Embryonic facial prominence (tissue), 1 donor: ENCODE results near the gene COL27A1.
"Not testable (repeated sequence)": the region's sequence is repeated elsewhere in the genome, so short reads cannot be mapped to it uniquely, and the experiment has no call there.

Experiments used
- DNase-seq: peaks from one replicate; pipeline ENCODE4 v3.0.0-alpha.2; 2016; ENCODE audit errors: extremely low spot score

The COL27A1 gene

DNA sequence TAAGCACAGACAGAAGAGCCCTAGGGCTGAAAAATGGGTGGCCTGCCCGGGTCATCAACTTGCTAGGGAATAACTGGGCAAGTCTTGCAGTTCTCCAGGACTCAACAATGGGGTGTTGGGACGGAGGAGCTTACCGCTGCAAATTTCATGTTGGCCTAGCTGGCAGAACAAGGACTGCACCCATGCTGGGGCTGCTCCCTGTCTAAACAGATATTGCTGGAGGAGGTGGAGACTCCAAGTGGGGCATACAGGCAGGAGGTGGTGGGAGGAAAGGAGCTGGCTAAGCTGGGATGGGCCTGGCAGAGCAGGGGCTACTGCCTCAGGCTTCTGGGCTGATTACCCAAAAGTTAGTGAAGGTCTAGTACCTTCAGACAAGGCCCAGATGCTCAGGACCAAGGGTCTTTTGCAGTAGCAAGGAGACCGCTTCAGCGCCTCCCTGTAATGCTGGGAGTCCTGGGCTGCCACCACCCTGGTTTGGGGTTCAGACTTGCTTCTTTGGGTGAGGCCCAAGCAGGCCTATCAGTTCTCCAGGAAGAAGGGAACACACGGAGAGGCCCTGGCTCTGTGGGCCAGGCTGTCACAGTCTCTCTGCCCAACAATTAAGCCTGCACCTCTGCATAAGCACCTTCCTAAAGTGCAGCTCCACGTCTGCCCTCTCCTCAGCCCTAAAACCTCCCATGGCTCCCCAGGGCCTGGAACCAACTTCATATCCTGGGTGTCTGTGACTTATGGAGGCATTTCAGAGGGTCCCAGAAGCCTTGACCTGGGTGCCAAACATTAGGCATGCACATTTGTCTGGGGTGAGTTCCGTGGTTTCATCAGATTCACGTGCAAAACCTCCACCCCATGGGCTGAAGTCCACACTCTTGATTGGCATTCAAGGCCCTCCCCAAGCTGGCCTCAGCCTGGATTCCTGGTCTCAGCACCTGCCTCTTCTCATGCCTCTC lies 32.0 kb upstream of the COL27A1 start:
- no peak for DNase-seq

DNA sequence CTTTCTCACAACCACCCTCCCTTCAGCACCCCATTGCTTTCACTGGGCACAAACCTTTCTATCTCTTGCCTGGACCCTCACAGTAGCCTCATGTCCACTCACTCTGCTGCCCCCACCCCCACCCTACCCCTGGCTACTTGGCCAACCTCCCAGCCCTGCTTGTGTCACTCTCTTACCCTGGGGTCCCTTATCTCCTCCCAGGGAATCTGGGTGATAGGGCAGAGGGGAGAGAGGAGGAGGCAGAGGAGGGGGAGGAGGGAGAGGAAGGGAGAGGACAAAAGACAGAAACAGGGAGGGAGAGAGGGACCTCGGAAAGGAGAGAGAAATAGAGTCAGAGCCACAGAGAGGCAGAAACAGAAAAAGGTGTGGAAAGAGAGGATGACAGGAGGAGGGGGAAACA lies 31.2 kb upstream of the COL27A1 start:
- DNase-seq, result no peak

DNA sequence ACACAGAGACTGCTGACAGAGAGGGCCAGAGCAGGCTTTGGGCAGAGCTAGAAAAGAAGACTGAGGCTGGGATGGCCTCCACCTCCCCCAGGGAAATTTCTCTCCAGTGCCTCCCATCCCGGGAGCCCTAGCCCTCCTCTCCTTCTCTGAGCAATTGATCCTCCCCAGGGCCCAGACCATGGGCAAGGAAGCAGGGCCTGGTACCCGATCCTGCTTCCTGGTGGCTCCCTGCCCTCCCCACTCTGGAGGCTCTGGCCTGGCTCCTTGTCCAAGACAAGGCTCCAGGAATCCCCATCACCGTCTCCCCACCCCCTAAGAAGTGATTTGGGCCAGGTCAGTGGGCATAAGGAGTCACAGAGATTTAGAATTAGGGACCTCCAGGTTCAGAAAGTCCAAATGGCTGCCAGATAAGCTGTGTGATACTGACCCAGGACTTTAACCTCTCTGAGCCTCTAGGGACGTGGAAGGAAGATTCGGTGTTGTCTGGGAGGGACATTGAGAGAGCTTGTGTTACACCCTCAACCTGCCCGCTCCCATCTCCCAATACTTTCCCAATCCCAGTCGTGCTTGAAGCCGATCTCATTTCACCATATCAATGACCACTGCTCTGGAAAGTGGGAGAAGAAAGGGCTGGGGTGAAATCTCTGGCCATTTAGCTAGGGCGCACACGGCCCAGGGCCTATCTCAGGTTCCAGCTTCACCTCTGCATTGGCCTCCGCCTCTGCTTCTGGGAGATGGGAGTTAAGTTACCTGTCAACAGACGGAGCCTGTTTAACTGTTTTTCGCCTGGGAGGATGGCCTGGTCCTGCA lies 30.5 kb upstream of the COL27A1 start:
- DNase-seq, result no peak

DNA sequence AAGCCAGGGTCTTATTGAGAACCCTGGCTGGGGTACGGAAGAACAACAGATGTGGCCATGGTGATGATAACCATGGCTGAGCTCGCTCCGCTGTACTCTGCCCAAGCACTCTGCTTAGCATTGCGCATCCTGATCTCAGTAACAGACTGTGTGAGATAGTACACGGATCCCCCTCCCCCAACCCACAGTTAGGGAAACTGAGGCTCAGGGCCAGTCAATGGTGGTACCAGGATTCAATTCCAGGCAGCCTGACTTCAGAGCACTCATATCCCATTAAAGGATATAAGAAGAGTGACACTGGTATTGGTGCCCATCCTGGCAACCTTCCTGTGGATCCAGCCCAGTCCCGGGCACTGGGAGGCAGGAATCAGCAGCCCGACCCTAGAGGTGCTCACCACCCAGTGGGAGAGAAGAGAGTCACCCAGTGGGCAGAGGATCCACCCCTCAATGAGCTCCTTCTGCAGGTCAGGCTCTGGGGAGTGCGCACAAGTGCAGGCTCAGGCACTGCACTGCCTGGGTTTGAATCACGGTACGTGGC lies 29.8 kb upstream of the COL27A1 start:
- no peak for DNase-seq

DNA sequence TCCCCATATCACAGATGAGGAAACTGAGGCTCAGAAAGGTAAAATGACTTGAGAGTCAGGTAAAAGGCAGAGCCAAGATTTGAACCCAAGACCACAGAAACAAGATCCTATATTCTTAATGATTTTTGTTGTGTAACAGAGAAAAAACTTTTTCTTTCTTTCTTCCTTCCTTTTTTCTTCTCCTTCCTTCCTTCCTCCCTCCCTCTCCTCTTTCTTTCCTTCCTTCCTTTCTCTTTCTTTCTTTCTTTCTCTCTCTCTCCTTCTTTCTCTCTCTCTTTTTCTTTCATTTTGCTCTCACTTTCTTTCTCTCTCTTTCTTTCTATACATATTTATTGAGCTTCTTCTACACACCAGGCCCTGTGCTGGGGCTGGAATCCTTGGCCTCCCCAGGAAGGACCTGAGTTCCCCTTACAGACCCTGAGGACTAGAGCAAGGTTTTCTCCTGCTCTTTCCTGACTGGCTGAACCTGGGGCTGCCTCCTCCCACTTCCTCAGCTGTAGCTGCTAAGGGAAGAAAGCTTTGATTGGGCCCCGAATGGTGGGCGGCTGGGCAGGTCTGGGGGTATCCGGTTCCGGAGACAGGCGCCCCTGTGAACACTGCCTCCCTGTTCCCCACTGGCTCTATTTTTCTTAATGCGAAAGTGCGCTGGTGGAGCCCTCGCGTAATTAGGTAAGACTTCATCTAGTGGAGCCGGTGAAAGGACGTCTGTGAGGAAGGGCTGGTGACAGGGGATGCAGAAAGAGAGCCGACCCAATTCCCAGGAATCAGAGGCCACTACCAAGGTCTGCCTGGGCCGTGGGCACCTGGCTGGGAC lies 28.9 kb upstream of the COL27A1 start:
- no peak for DNase-seq

DNA sequence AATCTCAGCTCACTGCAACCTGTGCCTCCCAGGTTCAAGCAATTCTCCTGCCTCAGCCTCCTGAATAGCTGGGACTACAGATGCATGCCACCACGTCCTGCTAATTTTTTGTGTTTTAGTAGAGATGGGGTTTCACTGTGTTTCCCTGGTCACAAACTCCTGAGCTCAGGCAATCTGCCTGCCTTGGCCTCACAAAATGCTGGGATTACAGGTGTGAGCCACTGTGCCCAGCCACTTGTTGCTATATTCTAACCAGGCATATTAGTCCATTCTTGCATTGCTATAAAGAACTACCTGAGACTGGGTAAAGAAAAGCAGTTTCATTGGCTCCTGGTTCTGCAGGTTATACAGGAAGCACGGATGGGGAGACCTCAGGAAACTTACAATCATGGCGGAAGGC lies 26.6 kb upstream of the COL27A1 start:
- not testable (repeated sequence) for DNase-seq

DNA sequence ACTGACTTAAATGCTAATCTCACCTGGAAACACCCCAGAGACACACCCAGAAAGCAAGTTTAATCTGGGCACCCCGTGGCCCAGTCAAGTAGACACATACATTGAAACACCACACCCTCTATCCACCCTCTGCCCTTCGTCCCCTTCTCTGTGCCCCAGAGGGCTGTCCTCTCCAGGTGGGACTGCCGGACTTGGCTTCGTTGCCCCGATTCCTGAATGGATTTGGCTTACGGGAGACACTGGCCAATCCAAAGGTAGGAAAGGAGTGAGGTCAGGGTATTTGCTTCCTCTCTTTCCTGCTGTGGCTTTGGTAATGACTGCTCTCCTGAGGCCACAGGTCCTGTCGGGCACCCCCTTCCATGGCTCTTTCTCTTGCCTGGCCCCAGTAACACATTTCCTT lies 25.2 kb upstream of the COL27A1 start:
- DNase-seq, result no peak

DNA sequence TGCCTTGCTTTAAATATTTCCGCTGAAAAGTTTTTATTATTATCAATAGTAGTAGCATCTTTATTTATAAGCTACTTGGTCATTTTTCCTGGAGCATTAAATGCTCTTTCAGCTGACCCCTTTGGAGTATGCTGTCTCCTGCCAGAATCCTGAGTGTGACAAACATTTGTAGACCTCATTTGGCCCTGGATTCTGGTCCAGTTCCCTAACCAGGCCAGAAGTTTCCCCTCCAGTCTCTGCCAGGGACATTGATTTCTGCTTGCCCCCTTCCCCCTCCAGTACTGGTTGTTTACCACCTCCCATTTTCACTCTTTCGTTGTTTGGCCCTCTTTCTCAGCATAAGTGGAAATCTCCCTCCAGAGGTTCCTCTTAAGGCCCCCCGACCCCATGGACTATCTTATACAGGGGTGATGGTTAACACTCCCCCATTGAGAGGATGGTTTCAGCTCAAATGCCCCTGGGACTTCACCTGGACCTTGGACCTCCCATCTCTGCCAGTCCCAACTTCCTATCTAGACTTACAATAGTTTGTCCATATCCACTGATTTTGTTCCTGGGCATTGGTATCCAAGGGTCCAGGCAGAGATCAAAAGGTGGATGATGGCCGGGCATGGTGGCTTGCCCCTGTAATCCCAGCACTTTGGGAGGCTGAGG lies 24.6 kb upstream of the COL27A1 start:
- no peak for DNase-seq

DNA sequence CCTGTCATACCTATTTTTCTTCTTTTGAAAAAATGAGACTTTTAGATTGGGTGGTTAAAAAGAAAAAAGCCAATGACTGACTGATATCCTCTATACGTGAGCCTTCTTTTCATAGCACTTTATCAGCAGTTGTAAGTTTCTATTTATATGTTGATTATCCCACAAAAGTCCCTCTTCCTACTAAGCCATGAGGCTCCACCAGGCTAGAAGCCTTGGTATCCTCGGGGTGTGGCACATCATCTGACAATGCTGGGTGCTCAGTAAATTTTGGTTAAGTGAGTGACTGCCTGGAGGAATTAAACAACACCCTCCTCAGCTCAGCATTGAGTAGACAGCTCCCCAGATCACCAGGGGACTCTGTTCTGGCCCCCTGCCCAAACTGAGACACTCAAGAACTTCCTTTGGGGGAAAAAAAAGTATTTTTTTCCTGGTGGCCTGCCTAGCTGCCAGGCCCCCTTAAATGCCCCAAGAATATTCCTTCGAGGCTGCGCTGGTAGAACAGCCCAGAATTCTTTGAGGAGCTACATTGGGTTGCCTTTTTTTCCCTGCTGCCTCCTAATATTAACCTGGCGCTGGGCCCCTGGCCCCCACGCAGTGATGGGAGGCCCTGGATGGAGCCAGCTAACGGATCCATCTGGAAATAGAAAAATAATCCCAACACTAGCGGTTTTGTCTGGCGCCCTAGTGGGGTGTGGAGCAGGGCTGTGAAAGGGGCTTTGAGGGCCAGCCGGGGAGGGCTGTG lies 23.4 kb upstream of the COL27A1 start:
- DNase-seq, result no peak

DNA sequence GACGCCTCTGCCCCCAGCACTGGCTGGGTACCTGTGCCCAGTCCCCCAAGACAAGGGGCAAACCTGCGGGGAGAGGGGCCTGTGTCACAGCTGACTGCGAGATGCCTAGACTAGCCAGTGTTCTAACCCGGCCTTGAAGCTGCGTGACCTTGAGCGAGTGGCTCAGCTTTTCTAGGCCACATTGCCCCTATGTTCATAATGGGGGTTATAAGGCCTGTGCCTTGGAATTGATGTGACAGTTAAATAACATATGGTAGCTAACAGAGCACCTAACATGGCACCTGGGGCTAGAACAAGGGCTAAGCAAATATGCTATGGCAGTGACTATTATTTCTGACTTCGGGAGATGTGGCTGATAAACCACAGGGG lies 22.8 kb upstream of the COL27A1 start:
- DNase-seq, result no peak

DNA sequence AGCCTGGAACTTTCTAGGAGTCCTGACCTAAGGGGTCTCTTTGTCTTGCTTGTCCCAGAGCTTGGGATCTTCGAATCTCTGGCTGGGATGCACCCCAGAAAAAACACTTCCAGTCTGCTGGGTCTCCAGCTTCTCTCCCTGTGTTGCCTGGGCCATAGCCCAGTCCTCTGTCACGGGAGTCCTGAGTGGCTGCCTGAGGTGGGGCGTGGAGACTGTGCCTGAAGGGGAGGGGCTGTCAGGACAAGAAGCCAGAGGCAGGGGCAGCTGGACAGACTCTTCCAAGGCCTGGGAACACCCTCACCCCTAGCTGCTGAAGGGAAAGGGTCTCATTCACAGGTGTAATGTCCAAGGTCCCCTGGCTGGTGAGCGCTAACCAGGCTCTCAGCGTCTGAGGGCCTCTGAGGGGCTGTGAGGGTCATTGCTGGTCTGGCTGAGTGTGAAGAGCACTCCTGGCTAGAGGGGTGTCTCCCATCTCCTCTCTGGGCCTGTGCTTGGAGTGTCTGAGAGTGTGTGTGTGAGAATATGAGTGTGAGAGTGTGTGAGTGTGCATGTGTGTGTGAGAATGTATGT lies 20.4 kb upstream of the COL27A1 start:
- no peak for DNase-seq

DNA sequence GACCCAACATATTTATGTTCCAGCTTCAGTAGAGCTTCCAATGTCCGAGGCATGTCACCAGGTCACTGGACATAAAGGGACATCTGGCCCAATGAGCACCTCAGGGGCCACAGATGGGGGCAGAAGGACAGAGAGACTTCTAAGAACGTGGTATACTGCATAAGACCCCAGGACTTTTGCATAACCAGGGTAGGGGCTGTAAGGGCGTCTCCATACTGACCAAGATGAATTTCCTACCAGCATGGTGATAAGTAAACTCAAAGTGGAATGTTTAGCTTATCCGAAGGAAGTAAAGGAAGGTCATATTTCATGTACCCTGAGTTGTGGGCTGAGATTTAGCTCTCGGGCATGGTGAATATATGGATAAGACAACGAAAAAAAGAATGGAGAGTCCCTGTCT lies 17.5 kb upstream of the COL27A1 start:
- DNase-seq, result no peak

DNA sequence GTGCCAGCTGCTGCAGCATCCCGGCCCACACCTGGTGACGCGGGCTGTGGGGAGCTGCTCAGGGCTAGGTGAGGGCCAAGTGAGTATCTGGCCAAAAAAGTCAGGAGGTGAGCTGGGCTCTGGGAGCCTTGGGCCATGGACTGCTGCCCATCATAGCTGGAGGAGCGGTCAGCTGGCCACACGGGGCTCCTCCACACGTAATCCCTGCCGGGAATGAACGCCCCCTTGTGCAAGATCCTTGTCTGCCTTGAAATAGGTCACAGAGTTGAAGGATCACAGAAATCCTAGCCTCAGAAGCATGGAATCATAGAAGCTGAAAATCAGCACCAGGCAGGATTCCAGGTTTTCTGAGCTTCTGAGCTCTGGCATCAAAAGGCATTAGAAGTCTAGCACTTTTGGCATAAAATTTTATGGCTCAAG lies 16.8 kb upstream of the COL27A1 start:
- no peak for DNase-seq

DNA sequence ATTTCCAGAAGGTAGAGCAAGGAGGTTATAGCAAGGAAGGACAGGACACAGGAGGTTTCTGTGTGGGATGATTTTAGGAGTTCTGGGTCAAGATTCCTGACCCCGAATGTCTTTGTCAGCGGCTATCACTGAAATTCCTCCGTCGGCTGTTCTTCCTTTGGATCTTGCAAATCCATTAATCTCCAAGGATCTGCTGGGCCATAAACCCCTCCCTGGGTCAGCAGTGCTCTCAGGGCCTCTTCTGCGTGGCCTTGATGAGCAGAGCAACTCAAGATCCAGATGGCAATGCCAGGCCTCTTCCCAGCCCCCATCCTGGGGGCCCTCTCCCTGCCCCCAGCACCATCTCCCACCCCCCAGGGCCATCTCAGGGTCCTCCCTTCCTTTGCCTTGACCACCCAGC lies 16.3 kb upstream of the COL27A1 start:
- DNase-seq, result no peak

DNA sequence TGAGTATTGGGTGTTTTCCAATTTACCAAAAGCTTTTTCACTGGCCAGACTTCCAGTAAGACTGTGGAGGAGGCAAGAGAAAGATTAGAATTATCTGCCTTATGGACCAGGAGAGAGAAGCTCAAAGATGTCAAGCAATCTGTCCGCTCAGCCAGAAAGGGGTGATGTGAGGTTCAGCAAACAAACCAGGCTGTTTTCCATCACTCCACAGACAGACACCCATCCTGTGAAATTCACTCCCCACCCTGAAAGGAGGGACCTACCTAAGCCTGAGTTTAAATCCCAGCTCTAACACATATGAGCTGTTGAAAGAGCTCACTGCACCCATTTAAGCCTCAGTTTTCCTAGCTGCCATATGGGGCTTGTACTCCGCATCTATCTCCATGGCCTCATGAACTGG lies 14.9 kb upstream of the COL27A1 start:
- no peak for DNase-seq

DNA sequence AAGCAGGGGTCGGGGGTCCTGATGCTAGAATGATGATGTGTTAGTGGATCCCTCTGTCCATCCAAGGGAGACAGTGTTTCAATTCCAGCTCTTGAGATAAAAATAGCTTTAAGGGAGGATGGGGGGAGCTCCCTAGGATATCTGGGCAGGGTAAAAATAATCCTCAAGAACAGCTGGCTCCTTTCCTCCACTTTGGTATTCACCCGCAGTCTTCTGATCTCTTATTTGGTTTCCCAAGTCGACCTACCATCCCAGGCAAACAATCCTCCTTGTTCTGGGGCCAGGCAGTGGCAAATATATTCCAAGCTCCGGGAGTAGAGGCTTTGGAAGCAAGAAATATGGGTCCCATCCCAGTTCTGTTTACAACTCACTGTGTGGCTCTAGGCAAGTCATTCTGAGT lies 14.5 kb upstream of the COL27A1 start:
- DNase-seq, result no peak

DNA sequence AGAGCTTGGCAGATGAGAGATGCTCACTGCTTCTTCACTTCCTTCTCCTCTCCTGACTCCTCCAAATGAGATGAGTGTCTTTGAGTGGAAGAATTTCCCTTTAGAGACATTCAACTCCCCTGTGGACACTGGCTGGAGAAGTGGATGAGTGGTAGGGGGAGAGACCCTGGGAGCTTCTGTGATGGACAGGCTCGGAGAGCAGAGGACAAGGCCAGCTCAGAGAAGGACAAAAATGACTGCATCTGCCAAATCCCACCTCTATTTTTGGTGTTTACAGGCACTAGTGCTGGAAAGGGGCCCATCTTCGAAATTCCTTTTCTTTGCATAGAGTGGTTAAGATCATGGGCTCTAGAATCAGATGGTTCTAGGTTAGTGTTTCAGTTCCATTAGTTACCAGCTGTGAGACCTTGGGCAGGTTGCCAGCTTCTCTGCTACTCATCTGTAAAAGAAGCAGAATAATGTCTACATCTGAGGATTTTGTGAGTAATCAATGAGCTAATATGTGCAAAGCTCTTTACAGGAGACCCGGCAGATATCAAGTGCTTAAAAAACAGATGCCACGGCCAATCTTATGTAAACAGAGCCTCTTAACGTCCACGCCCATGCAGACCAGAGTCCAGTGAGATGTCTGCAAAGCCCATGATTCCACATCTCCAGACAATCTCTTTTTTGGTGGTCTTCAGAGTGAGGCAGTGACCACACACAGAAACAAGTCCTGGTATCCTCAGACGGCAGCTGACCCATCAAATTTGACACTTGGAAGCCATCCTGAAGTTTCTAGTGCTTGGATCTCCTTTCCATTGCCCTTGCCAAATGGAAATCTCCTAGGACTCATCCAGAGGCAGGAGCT lies 13.6 kb upstream of the COL27A1 start:
- DNase-seq, result no peak

DNA sequence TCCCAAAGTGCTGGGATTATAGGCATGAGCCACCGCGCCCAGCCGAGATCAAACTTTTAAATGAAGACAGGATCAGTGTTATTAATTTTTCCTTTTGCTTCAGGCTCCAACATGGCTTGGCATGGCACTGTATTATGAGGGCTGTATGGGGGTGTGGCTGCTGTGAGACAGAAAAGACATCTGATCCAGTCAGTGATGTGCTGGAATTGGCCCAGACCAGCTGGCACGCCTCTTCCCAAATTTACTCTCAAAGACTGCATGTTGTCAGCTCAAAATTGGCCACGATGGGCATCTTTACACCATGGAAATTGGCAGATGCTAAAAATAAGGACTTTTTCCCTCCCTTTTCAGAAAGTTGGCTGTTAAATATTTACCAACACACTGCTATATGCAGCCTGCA lies 12.1 kb upstream of the COL27A1 start:
- DNase-seq, result no peak

DNA sequence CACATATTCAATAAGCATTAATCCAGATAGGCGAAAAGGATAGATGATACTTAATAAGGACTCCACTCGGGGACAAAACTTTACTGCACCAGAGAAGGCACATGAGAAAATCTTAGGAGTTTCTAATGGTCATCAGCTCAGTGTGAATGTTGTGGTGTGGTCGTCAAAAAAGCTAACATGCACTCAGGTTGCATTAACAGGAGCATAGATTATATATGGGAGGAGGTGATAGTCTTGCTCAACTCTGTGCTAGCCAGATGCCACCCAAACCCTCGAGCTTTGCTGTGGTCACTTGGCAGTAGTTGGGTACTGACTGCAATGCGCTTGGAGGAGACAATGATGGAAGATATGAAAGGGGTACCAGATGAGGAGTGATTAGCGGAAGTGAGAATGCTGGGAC lies 8.6 kb upstream of the COL27A1 start:
- DNase-seq, result no peak
